Activated CD4-positive, alpha-beta T cell treated with anti-CD3 and anti-CD28 coated beads, Interleukin-2, amount 10 ng/mL, durations not matched to agents 7 days and 5 days (primary cell): ENCODE data around the gene EVX1. TPM values are rescaled to one million over a fixed set of nuclear protein-coding genes. Genes with fewer than 3 reads are reported as not detected.

Experiments used
- CTCF ChIA-PET: fragments of 350-600 bp; sonication (Branson Sonifier 250); formaldehyde crosslinking; loops from one replicate; lab custom pipeline; 2021; ENCODE audit warnings: antibody characterized with exemption; lab: Charles Lee
- POLR2A ChIA-PET: fragments of 350-600 bp; sonication (Branson Sonifier 250); formaldehyde crosslinking; loops from one replicate; lab custom pipeline; 2021; ENCODE audit warnings: antibody characterized with exemption; lab: Charles Lee
- DNase-seq: peaks from one replicate; pipeline ENCODE4 v3.0.0-alpha.2; 2020
- H3K27ac Mint-ChIP-seq: one replicate; pipeline ENCODE4 v1.8.0; 2021; ENCODE audit warnings: mild to moderate bottlenecking, moderate library complexity, mixed read lengths
- H3K27me3 Mint-ChIP-seq: one replicate; pipeline ENCODE4 v1.8.0; 2021; ENCODE audit warnings: mixed read lengths
- H3K36me3 Mint-ChIP-seq: one replicate; pipeline ENCODE4 v1.8.0; 2021; ENCODE audit warnings: low read depth, mixed read lengths
- H3K4me1 Mint-ChIP-seq: one replicate; pipeline ENCODE4 v1.8.0; 2021; ENCODE audit warnings: mixed read lengths
- H3K4me3 Mint-ChIP-seq: one replicate; pipeline ENCODE4 v1.8.0; 2021; ENCODE audit warnings: mild to moderate bottlenecking, moderate library complexity, mixed read lengths
- H3K9me3 Mint-ChIP-seq: one replicate; pipeline ENCODE4 v1.8.0; 2021; ENCODE audit warnings: mixed read lengths
- total RNA-seq, 2 experiments: library from RNA; stranded (reverse); gene quantifications; one replicate each; pipeline ENCODE4 v1.2.3, GENCODE V29; 2021

EVX1 gene
- total RNA-seq, 2 experiments from 2014 or later, result not detected

DNA sequence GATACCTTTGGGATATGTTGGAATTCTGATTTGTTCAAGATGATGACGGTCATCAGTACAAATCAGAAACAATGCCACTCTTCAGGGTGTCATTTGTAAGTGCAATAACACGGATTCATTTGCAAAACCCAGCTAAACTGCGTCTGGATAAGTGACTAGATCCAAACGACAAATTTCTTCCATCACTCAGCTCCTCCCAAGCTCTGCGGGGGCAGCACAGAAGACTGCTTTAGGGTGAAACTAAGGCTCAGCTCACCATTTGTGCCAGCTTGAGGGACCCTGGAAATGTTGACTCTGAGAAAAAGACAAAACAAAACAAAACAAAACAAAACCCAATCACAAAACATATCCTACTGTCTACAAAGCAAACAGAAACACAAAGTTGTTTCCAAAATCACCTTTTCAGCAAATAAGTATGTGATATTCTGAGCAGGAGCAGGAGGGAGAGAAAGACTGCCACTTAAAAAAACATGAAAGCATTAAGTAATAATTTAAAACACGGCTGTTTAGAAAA lies 8.0 kb downstream of the EVX1 start:
- no peak for DNase-seq
- POLR2A ChIA-PET, result interaction anchor here (0.6 kb wide), 1 partner anchor 102 kb away, joined by 3 read pairs; no protein-coding TSS in a partner anchor
- Mint-ChIP-seq H3K27ac (no peak overlapping the region), H3K4me3 (no peak overlapping the region), H3K27me3 (peaks cover 85% of the 10 kb centered on the region), H3K4me1 (peaks cover 2% of the 10 kb centered on the region), H3K36me3 (no peaks in the 10 kb centered on the region), H3K9me3 (peaks cover 2% of the 10 kb centered on the region)
- CTCF ChIA-PET, result interaction anchor here (1.3 kb wide), 1 partner anchor 12 kb away, joined by 3 read pairs; no protein-coding TSS in a partner anchor

DNA sequence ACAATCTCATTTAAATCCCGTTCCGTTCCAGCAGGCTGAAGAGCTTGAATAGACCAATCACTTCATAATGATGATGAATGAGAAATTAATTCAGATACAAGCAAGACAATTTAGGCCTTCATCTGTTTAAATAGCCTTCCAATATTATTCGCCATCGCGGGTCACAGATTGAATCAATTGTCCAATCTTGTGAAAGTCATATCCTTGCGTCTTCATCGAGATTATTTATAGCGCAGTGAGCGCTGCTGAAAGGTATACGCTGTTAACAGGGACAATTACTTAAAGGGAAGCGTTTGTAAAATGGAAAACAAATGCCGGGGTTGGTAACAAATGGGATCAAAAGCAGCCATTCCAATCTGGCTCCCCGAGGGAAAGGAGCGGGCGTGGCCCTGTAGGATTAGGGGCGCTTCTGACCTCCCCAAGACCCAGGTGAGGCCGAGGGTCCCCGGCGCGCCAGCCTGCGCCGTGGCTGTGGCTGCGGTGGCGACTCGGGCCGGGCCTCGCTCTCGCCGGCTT lies 8.6 kb downstream of the EVX1 start:
- no peaks in the 10 kb centered on the region for H3K36me3 Mint-ChIP-seq
- CTCF ChIA-PET, result interaction anchor here (1.3 kb wide), 1 partner anchor 12 kb away, joined by 3 read pairs; no protein-coding TSS in a partner anchor
- no peak overlapping the region for H3K4me3 Mint-ChIP-seq
- no peak overlapping the region for H3K27ac Mint-ChIP-seq
- DNase-seq, result no peak
- peaks cover 2% of the 10 kb centered on the region for H3K9me3 Mint-ChIP-seq
- POLR2A ChIA-PET, result no interaction called here
- peaks cover 2% of the 10 kb centered on the region for H3K4me1 Mint-ChIP-seq
- peaks cover 82% of the 10 kb centered on the region for H3K27me3 Mint-ChIP-seq

DNA sequence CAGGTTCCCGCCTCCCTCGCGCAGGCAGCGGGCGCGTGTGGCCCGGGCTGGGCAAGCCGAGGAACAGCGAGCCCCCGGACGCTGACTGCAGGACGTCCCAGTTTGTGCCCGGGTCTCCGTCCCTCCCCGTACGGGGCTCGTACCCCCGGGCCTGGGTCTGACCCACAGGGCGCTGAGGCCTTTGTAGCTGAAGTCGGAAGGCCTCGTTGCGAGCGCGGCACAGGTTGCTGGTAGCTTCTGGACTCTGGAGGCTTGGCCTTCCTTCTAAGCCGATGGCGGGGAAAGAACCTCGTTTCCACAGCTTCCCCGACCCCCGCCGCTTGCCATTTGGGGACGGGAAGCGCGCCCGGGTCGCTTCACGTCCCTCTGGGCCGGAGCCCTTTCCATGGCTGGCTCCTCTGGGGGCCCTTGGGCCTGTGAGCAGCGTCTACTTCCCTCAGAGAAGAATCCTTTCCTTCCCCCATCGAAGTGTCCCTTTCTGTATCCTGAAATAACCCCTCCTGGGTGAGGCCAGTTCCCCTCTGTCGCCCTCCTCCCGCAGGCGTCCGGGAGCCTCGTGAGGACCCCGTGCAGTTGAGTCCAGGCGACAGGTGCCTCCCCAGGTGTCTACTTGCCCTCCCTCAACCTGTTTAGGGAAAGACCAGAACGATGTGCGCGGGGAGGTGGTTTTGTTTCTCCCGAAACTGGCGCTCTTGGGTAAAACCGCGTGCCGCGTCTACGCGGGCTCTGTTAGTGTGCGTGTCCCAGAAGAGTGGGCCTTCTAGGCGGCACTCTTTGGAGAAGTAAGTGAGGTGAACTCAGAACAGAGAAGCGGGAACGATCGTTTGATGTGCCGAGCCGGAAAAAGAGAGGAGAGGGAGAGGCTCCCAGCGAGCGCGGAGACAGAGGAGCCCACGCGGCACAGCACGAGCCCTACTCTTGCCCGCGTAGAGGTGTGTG lies 9.3 kb downstream of the EVX1 start:
- POLR2A ChIA-PET, result no interaction called here
- Mint-ChIP-seq H3K27me3 (peaks cover 76% of the 10 kb centered on the region), H3K9me3 (peaks cover 2% of the 10 kb centered on the region), H3K27ac (no peak overlapping the region), H3K36me3 (no peaks in the 10 kb centered on the region), H3K4me3 (no peak overlapping the region), H3K4me1 (peaks cover 2% of the 10 kb centered on the region)
- CTCF ChIA-PET, result interaction anchor here (1.3 kb wide), 1 partner anchor 13 kb away, joined by 3 read pairs; no protein-coding TSS in a partner anchor
- DNase-seq, result no peak

DNA sequence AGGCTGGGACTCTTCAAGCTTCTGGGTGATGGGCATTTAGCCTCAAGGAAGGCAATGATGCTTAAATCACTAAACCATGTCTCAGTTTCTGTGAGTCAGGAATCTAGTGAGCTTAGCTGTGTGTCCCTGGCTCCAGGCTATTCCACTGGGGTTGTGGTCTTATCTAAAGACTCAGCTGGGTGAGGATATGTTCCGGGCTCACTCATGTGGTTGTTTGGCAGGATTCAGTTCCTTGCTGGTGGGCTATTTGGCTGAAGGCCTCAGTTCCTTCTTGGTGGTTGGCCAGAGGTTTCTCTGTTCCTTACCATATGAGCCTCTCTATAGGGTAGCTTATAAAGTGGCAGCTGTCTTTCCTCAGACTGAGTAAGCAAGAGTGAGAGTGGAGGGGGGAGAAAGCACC lies 12.0 kb downstream of the EVX1 start:
- Mint-ChIP-seq H3K27ac (no peak overlapping the region), H3K36me3 (no peaks in the 10 kb centered on the region), H3K4me1 (peaks cover 2% of the 10 kb centered on the region), H3K4me3 (no peak overlapping the region), H3K9me3 (peaks cover 2% of the 10 kb centered on the region), H3K27me3 (peaks cover 54% of the 10 kb centered on the region)
- ChIA-PET CTCF (interaction anchor here (1.1 kb wide), 1 partner anchor 104 kb away, joined by 3 read pairs; no protein-coding TSS in a partner anchor), POLR2A (interaction anchor here (0.6 kb wide), 1 partner anchor 8 kb away, joined by 3 read pairs; no protein-coding TSS in a partner anchor)
- no peak for DNase-seq

DNA sequence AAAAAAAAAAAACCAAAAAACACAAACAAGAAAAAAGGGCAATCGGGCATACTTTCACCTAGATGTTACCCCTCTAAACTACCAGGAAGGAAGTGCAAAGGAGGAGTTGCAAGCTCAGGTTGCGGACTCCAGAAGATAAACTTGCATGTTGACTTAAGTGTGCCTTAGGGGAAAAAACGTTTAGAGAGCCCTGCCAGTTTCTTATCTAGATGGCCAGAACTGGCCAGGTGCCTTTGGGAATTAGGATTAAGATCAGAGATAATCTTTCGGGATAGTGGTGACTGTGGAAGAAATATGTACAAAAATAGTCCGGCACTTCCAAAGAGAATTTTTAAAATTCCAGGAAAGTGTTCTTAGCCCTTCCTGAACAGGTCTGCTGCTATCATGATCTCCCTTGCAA lies 17.6 kb downstream of the EVX1 start:
- DNase-seq, result no peak
- Mint-ChIP-seq H3K36me3 (no peaks in the 10 kb centered on the region), H3K4me3 (no peak overlapping the region), H3K9me3 (no peaks in the 10 kb centered on the region), H3K27me3 (peaks cover 10% of the 10 kb centered on the region), H3K27ac (no peak overlapping the region), H3K4me1 (no peaks in the 10 kb centered on the region)
- ChIA-PET POLR2A (no interaction called here), CTCF (no interaction called here)

DNA sequence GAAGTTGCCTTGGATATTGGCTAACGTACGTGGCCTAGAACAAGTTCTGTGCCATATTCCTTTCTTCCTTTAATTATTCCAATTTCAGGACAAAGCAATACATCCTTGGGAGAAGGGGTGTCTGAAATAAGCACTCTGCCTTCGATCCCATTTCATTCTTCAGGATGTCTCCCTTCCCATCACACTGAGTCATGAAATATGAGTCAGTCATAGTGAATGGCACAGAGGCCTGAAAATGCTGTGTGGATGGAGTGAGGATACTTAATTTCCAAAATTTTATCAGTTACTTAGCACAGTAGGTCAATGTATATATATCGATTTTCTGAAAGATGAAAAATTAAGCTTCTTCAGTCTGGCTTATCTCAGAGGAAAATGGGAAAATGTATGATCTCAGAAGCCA lies 19.5 kb downstream of the EVX1 start:
- ChIA-PET CTCF (no interaction called here), POLR2A (no interaction called here)
- peaks cover 10% of the 10 kb centered on the region for H3K27me3 Mint-ChIP-seq
- H3K4me3 Mint-ChIP-seq, result no peak overlapping the region
- H3K4me1 Mint-ChIP-seq, result no peaks in the 10 kb centered on the region
- no peak for DNase-seq
- no peaks in the 10 kb centered on the region for H3K36me3 Mint-ChIP-seq
- H3K27ac Mint-ChIP-seq, result no peak overlapping the region
- H3K9me3 Mint-ChIP-seq, result no peaks in the 10 kb centered on the region

DNA sequence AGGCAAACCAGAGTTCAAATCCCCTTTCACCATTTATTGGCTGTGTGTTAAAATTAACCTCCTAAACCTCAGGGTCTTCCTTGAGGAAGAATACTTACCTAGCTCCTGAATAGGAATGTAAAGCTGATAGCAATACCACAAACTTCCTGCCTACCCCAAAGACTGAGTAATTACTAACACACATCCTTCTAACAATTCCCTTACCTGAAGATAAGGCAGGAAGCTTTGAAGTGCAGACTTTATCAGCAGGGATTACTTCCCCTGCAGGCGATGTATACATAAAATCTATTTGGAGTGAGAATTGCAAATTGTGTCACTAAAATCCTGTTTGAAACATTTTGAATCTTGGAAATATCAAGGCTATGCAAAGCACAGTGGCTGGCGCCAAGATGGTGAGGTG lies 21.2 kb downstream of the EVX1 start:
- DNase-seq, result no peak
- Mint-ChIP-seq H3K27me3 (peaks cover 5% of the 10 kb centered on the region), H3K9me3 (peaks cover under 1% of the 10 kb centered on the region), H3K27ac (no peak overlapping the region), H3K4me1 (no peaks in the 10 kb centered on the region), H3K4me3 (no peak overlapping the region), H3K36me3 (no peaks in the 10 kb centered on the region)
- ChIA-PET CTCF (no interaction called here), POLR2A (no interaction called here)

DNA sequence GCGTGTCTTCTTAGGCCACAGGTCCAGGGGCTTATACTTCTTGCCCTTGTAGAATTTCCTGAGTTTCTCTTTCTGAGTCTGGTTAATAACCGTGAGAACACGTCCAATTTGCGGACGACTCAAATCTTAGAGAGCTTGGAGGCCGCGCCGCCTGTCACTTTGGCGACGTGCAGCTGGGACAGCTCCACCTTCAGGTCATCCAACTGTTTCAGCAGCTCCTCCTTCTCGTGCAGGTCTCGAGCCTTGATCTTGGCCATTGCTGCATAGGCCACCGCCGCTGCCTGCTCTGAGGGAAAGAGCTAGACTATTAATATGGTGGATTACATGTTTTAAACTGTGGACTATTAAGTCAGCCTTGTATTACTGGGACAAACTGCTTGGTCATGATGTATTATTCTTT lies 26.9 kb downstream of the EVX1 start:
- CTCF ChIA-PET, result no interaction called here
- no peaks in the 10 kb centered on the region for H3K4me1 Mint-ChIP-seq
- POLR2A ChIA-PET, result no interaction called here
- no peak overlapping the region for H3K4me3 Mint-ChIP-seq
- H3K36me3 Mint-ChIP-seq, result no peaks in the 10 kb centered on the region
- DNase-seq, result no peak
- no peak overlapping the region for H3K27ac Mint-ChIP-seq
- peaks cover 6% of the 10 kb centered on the region for H3K9me3 Mint-ChIP-seq
- H3K27me3 Mint-ChIP-seq, result peaks cover 3% of the 10 kb centered on the region

DNA sequence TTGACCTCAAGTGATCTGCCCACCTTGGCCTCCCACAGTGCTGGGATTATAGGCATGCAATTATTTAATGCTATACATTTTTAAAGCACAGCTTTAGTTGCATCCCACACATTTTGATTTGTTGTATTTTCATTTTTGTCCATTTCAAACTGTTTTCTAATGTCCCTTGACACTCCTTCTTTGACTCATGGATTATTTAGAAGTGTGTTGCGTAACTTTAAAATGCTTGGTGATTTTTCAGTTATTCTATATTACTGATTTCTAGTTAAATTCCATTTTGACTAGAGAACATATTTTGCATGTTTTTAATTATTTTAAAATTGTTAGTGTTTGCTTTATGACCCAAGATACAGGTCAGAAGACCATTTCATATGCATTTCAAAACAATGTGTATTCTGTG lies 28.8 kb downstream of the EVX1 start:
- Mint-ChIP-seq H3K4me1 (no peaks in the 10 kb centered on the region), H3K36me3 (no peaks in the 10 kb centered on the region), H3K27me3 (peaks cover 6% of the 10 kb centered on the region), H3K9me3 (peaks cover 6% of the 10 kb centered on the region), H3K27ac (no peak overlapping the region), H3K4me3 (no peak overlapping the region)
- ChIA-PET CTCF (no interaction called here), POLR2A (no interaction called here)
- no peak for DNase-seq

DNA sequence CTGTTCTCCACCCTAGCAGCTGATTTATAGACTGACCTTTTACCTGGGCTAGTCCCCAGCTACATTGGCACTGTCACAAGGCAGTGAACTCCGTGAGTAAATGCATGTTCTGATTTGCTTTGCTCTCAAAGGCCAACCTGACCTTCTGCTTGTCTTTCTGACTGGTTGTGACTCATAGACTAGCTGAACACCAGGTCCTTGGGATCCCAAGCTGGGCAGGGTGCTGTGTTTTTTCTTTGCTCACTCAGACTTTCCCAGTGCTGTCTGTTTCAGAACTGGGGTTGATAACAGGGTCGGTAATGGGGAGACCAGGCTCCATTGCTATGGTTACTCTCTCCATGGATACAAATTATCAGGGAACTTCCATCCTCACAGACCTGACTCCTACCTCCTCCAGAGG lies 35.0 kb downstream of the EVX1 start:
- H3K4me3 Mint-ChIP-seq, result no peak overlapping the region
- no peaks in the 10 kb centered on the region for H3K36me3 Mint-ChIP-seq
- no peaks in the 10 kb centered on the region for H3K4me1 Mint-ChIP-seq
- no peak overlapping the region for H3K27ac Mint-ChIP-seq
- no peak for DNase-seq
- peaks cover 7% of the 10 kb centered on the region for H3K27me3 Mint-ChIP-seq
- H3K9me3 Mint-ChIP-seq, result peaks cover 4% of the 10 kb centered on the region
- ChIA-PET CTCF (no interaction called here), POLR2A (no interaction called here)

DNA sequence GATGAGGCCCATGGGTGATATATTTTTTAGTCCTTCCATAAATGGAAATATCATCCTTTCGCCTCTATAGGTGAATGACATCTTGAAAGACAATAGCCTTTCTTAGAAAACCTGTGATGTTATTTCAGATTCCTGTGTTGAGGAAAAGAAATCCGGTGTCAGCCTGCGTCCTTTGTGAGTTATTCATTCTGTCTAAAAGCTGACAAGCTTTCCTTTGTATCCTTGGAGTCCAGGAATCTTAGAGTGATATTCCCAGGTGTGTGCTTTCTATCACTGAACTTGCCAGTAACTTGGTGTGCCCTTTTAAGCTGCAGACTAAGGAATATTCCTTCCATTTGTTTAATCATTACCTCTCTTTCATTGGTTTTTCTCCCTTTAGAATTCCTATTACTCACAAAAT lies 41.0 kb downstream of the EVX1 start:
- H3K36me3 Mint-ChIP-seq, result no peaks in the 10 kb centered on the region
- H3K27ac Mint-ChIP-seq, result no peak overlapping the region
- no peaks in the 10 kb centered on the region for H3K9me3 Mint-ChIP-seq

DNA sequence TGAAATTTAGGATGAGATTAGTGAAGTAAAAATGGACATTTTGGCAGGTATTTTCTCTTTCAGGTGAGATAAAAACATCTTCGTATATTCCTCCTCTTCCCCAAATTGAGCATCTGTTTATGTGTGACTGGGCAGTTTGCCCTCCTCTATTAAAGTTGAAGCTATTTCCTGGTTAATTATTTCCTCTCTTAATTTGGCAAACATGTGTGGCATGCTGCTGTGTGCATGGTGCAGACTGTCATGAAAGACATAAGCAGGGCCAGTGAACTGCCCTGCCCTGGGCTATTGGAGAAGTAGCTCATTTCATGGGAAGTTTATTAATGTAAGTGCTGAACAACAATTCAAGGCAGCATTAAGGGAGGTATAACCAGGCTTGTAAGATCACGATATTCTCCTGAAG lies 52.6 kb downstream of the EVX1 start:
- no peaks in the 10 kb centered on the region for H3K36me3 Mint-ChIP-seq
- no peak for DNase-seq
- H3K27ac Mint-ChIP-seq, result no peak overlapping the region
- no peaks in the 10 kb centered on the region for H3K9me3 Mint-ChIP-seq
- H3K4me3 Mint-ChIP-seq, result no peak overlapping the region
- H3K4me1 Mint-ChIP-seq, result no peaks in the 10 kb centered on the region
- peaks cover 1% of the 10 kb centered on the region for H3K27me3 Mint-ChIP-seq
- ChIA-PET POLR2A (no interaction called here), CTCF (interaction anchor here (0.5 to 1.0 kb wide), 2 partner anchors 38 to 598 kb away, joined by 3 to 5 read pairs; no protein-coding TSS in a partner anchor)

More for the DNA sequence above, 41.0 kb downstream of the EVX1 start:
- Mint-ChIP-seq H3K4me1 (no peaks in the 10 kb centered on the region), H3K27me3 (peaks cover 11% of the 10 kb centered on the region), H3K4me3 (no peak overlapping the region)
- ChIA-PET POLR2A (no interaction called here), CTCF (no interaction called here)
- no peak for DNase-seq

DNA sequence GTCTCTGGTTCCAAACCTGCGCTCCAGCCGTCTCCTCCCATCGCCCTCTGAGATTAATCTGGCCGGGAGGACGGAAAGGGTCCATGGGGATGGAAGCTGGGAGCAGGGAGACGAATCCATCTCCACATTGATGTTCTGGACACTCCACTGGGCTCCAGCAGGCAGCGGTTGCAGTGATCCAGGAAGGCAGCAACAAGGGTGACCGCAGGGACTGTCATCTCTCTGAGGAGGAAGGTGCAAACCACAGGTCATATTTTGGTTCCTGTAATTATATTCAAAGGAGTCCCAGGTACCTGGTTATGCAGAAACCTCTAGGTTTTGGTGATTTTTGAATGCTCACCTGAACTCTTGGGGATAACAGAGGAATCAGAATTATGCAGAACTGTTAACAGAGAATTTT lies 54.8 kb downstream of the EVX1 start:
- Mint-ChIP-seq H3K27me3 (peaks cover 5% of the 10 kb centered on the region), H3K36me3 (no peaks in the 10 kb centered on the region), H3K4me3 (no peak overlapping the region), H3K4me1 (no peaks in the 10 kb centered on the region), H3K9me3 (no peaks in the 10 kb centered on the region), H3K27ac (no peak overlapping the region)
- ChIA-PET POLR2A (no interaction called here), CTCF (no interaction called here)
- no peak for DNase-seq
